Heart left ventricle (tissue), 13 donors: Measurements from ENCODE around the gene GLYR1.

Experiments used
- CTCF ChIP-seq, 12 donors: fragments of 200-600 bp; sonication (generic) in 4 of 12; IDR thresholded peaks; one replicate each; pipeline versions ENCODE4 v1.5.0 to v1.8.0; 2018 to 2022; ENCODE audit warnings: antibody characterized with exemption in 12 of 12, mild to moderate bottlenecking in 5 of 12
- POLR2A ChIP-seq, 2 donors: fragments of 450-650 bp; IDR thresholded peaks; one replicate each; pipeline ENCODE4 v1.6.1; 2017; ENCODE audit warnings: antibody characterized with exemption in 2 of 2, mild to moderate bottlenecking in 2 of 2, moderate library complexity in 2 of 2
- donor health status: ischemic (EF 13 %, LVEDD 7.1; RV severe dilation, severe dysfunction).
- donor health status: DM: no; HTN: yes; CAD: no.
- donor health status: DM: no; HTN: no; CAD: no.
- donor health status: ischemic (EF 25% LVEDD 6.9; RV normal size, moderate dysfunction).
- donor health status: ischemic (EF 25% LVEDD 5.7; RV mildly dilated, moderate dysfunction).
- donor health status: ischemic (EF 35%, LVEDD 5.7; RV mildly dilated, moderate dysfunction).
- donor health status: nonischemic (EF 11% LVEDD 7.7; RV severe dilation, severe dysfunction).
- donor health status: DM: yes; HTN: yes; CAD: no.
- donor health status: PGD.
- donor health status: ischemic (EF 29% LVEDD 5.4; RV normal size, mild dysfunction).
- donor health status: nonischemic (EF 23%, LVEDD 6.1; RV moderate dilation, normal function).

- TF ChIP-seq POLR2A (IDR thresholded peaks at IDR 0.05), result no peak
- TF ChIP-seq CTCF (IDR thresholded peaks at IDR 0.05), result no peak
These were observed 893 bp upstream of the GLYR1 start for GRCh38 chr16:4847774-4848587.
